Activated T-cell treated with anti-CD3 and anti-CD28 coated beads, Interleukin-2, amount 50 U/mL, for 24 hours (primary cell): ENCODE measurements around the gene TOMM20.
"Not testable (repeated sequence)": the region's sequence is repeated elsewhere in the genome, so short reads cannot be mapped to it uniquely, and the experiment has no call there.

Experiments
- DNase-seq: peaks from one replicate; pipeline ENCODE4 v3.0.0-alpha.2; 2020
- H3K27ac Mint-ChIP-seq: 2 replicates; pipeline ENCODE4 v1.8.0; 2020; ENCODE audit warnings: mild to moderate bottlenecking, mixed read lengths
- H3K27me3 Mint-ChIP-seq: 2 replicates; pipeline ENCODE4 v1.8.0; 2020; ENCODE audit warnings: mixed read lengths
- H3K36me3 Mint-ChIP-seq: 2 replicates; pipeline ENCODE4 v1.8.0; 2020; ENCODE audit warnings: low read depth, mixed read lengths
- H3K4me1 Mint-ChIP-seq: 2 replicates; pipeline ENCODE4 v1.8.0; 2020; ENCODE audit warnings: low read depth, mixed read lengths
- H3K4me3 Mint-ChIP-seq: 2 replicates; pipeline ENCODE4 v1.8.0; 2020; ENCODE audit warnings: mild to moderate bottlenecking, moderate library complexity, mixed read lengths
- H3K9me3 Mint-ChIP-seq: 2 replicates; pipeline ENCODE4 v1.8.0; 2020; ENCODE audit warnings: mixed read lengths

TOMM20 gene

GRCh38 chr1:235074523-235075047 lies 54.1 kb downstream of the TOMM20 start:
- peak; percentile 75 for DNase-seq
- peak overlapping the region; percentile 98 for H3K27ac Mint-ChIP-seq
- H3K36me3 Mint-ChIP-seq, result no peaks in the 10 kb centered on the region
- peak overlapping the region; percentile 62 for H3K4me3 Mint-ChIP-seq
- peaks cover 35% of the 10 kb centered on the region for H3K4me1 Mint-ChIP-seq
- no peaks in the 10 kb centered on the region for H3K9me3 Mint-ChIP-seq
- H3K27me3 Mint-ChIP-seq, result no peaks in the 10 kb centered on the region

GRCh38 chr1:235073968-235074522 lies 54.6 kb downstream of the TOMM20 start:
- H3K9me3 Mint-ChIP-seq, result no peaks in the 10 kb centered on the region
- peak; percentile 56 for DNase-seq
- no peak overlapping the region for H3K4me3 Mint-ChIP-seq
- peak overlapping the region; percentile 98 for H3K27ac Mint-ChIP-seq
- H3K4me1 Mint-ChIP-seq, result peaks cover 35% of the 10 kb centered on the region
- no peaks in the 10 kb centered on the region for H3K36me3 Mint-ChIP-seq
- H3K27me3 Mint-ChIP-seq, result no peaks in the 10 kb centered on the region

- Mint-ChIP-seq H3K4me1 (peaks cover 35% of the 10 kb centered on the region), H3K9me3 (no peaks in the 10 kb centered on the region), H3K36me3 (no peaks in the 10 kb centered on the region), H3K27ac (no peak overlapping the region), H3K4me3 (no peak overlapping the region), H3K27me3 (no peaks in the 10 kb centered on the region)
- DNase-seq, result no peak
Observed at GRCh38 chr1:235073331-235073967, 55.2 kb downstream of the TOMM20 start.

GRCh38 chr1:235072577-235072976 lies 56.1 kb downstream of the TOMM20 start:
- H3K9me3 Mint-ChIP-seq, H3K36me3 Mint-ChIP-seq, DNase-seq, H3K27ac Mint-ChIP-seq, H3K4me3 Mint-ChIP-seq, H3K27me3 Mint-ChIP-seq: not testable (repeated sequence)
- peaks cover 42% of the 10 kb centered on the region for H3K4me1 Mint-ChIP-seq

GRCh38 chr1:235072096-235072495 lies 56.5 kb downstream of the TOMM20 start:
- no peak overlapping the region for H3K4me3 Mint-ChIP-seq
- H3K36me3 Mint-ChIP-seq, result no peaks in the 10 kb centered on the region
- peaks cover 47% of the 10 kb centered on the region for H3K4me1 Mint-ChIP-seq
- H3K27ac Mint-ChIP-seq, result no peak overlapping the region
- no peak for DNase-seq
- no peaks in the 10 kb centered on the region for H3K9me3 Mint-ChIP-seq
- no peaks in the 10 kb centered on the region for H3K27me3 Mint-ChIP-seq

GRCh38 chr1:235070819-235071218 lies 57.8 kb downstream of the TOMM20 start:
- no peak for DNase-seq
- H3K4me3 Mint-ChIP-seq, result no peak overlapping the region
- H3K27ac Mint-ChIP-seq, result no peak overlapping the region
- H3K36me3 Mint-ChIP-seq, result no peaks in the 10 kb centered on the region
- peaks cover 48% of the 10 kb centered on the region for H3K4me1 Mint-ChIP-seq
- no peaks in the 10 kb centered on the region for H3K27me3 Mint-ChIP-seq
- H3K9me3 Mint-ChIP-seq, result no peaks in the 10 kb centered on the region

GRCh38 chr1:235069577-235070563 lies 58.8 kb downstream of the TOMM20 start:
- Mint-ChIP-seq H3K36me3 (no peaks in the 10 kb centered on the region), H3K27me3 (no peaks in the 10 kb centered on the region), H3K9me3 (no peaks in the 10 kb centered on the region), H3K27ac (no peak overlapping the region), H3K4me1 (peaks cover 38% of the 10 kb centered on the region), H3K4me3 (no peak overlapping the region)
- DNase-seq, result no peak

GRCh38 chr1:235069176-235069575 lies 59.5 kb downstream of the TOMM20 start:
- H3K36me3 Mint-ChIP-seq, result no peaks in the 10 kb centered on the region
- H3K4me1 Mint-ChIP-seq, result peaks cover 31% of the 10 kb centered on the region
- no peaks in the 10 kb centered on the region for H3K9me3 Mint-ChIP-seq
- no peak overlapping the region for H3K27ac Mint-ChIP-seq
- H3K4me3 Mint-ChIP-seq, result no peak overlapping the region
- DNase-seq, result no peak
- no peaks in the 10 kb centered on the region for H3K27me3 Mint-ChIP-seq

GRCh38 chr1:235068158-235069121 lies 60.2 kb downstream of the TOMM20 start:
- H3K9me3 Mint-ChIP-seq, result no peaks in the 10 kb centered on the region
- H3K4me3 Mint-ChIP-seq, result no peak overlapping the region
- DNase-seq, result no peak
- no peaks in the 10 kb centered on the region for H3K27me3 Mint-ChIP-seq
- no peak overlapping the region for H3K27ac Mint-ChIP-seq
- peaks cover 28% of the 10 kb centered on the region for H3K4me1 Mint-ChIP-seq
- no peaks in the 10 kb centered on the region for H3K36me3 Mint-ChIP-seq

GRCh38 chr1:235067396-235068157 lies 61.1 kb downstream of the TOMM20 start:
- Mint-ChIP-seq H3K27me3 (no peaks in the 10 kb centered on the region), H3K9me3 (no peaks in the 10 kb centered on the region), H3K4me3 (no peak overlapping the region)

GRCh38 chr1:235063068-235063765 lies 65.4 kb downstream of the TOMM20 start:
- Mint-ChIP-seq H3K36me3 (no peaks in the 10 kb centered on the region), H3K27me3 (no peaks in the 10 kb centered on the region), H3K4me3 (no peak overlapping the region), H3K27ac (peak overlapping the region; percentile 57), H3K9me3 (no peaks in the 10 kb centered on the region), H3K4me1 (peaks cover 28% of the 10 kb centered on the region)
- DNase-seq, result no peak

More at GRCh38 chr1:235067396-235068157, 61.1 kb downstream of the TOMM20 start:
- Mint-ChIP-seq H3K36me3 (no peaks in the 10 kb centered on the region), H3K4me1 (peaks cover 31% of the 10 kb centered on the region), H3K27ac (peak overlapping the region; percentile 52)
- DNase-seq, result no peak

GRCh38 chr1:235060607-235061470 lies 67.8 kb downstream of the TOMM20 start:
- Mint-ChIP-seq H3K4me3 (no peak overlapping the region), H3K27ac (no peak overlapping the region), H3K9me3 (no peaks in the 10 kb centered on the region), H3K4me1 (peaks cover 20% of the 10 kb centered on the region), H3K27me3 (no peaks in the 10 kb centered on the region), H3K36me3 (no peaks in the 10 kb centered on the region)
- no peak for DNase-seq
